Smooth muscle cell (in vitro differentiated cells): ENCODE data around the gene AP1S1. TPM values are rescaled to one million over a fixed set of nuclear protein-coding genes. Genes with fewer than 3 reads are reported as not detected.
A peak's percentile ranks its signal among the peaks of the same experiment; 100 is the strongest.
"Not testable (repeated sequence)": the region's sequence is repeated elsewhere in the genome, so short reads cannot be mapped to it uniquely, and the experiment has no call there.

Experiments
- DNase-seq: peaks from one replicate; lab custom pipeline; 2025; ENCODE audit not compliant: unreplicated experiment; lab: John Stamatoyannopoulos, UW
- H2AFZ ChIP-seq: fragments of 200-600 bp; sonication (generic); 2 replicates; pipeline ENCODE4 v1.6.0; 2016; ENCODE audit warnings: antibody characterized with exemption, low read depth, mild to moderate bottlenecking
- H3F3A ChIP-seq: fragments of 200-600 bp; sonication (generic); 2 replicates; pipeline ENCODE4 v1.6.0; 2017; ENCODE audit warnings: antibody characterized with exemption, low read depth
- H3K27ac ChIP-seq: fragments of 200-600 bp; sonication (generic); 2 replicates; pipeline ENCODE4 v1.5.1; 2016; ENCODE audit warnings: low read depth, mild to moderate bottlenecking
- H3K27me3 ChIP-seq: fragments of 200-600 bp; sonication (generic); 2 replicates; pipeline ENCODE4 v1.6.1; 2016; ENCODE audit warnings: low read depth, mild to moderate bottlenecking
- H3K36me3 ChIP-seq: fragments of 200-600 bp; sonication (generic); 2 replicates; pipeline ENCODE4 v1.5.1; 2016; ENCODE audit warnings: low read depth
- H3K4me1 ChIP-seq: fragments of 200-600 bp; sonication (generic); 2 replicates; pipeline ENCODE4 v1.5.1; 2016; ENCODE audit warnings: low read depth
- H3K4me2 ChIP-seq: fragments of 200-600 bp; sonication (generic); 2 replicates; pipeline ENCODE4 v1.6.0; 2016; ENCODE audit warnings: mild to moderate bottlenecking
- H3K4me3 ChIP-seq: fragments of 200-600 bp; sonication (generic); 2 replicates; pipeline ENCODE4 v1.5.1; 2016; ENCODE audit warnings: mild to moderate bottlenecking
- H3K79me2 ChIP-seq: fragments of 200-600 bp; sonication (generic); 2 replicates; pipeline ENCODE4 v1.6.0; 2016; ENCODE audit warnings: low read depth, mild to moderate bottlenecking
- H3K9ac ChIP-seq: fragments of 200-600 bp; sonication (generic); 2 replicates; pipeline ENCODE4 v1.6.0; 2016; ENCODE audit warnings: low read depth
- H3K9me3 ChIP-seq: fragments of 200-600 bp; sonication (generic); replicated peaks from 2 replicates; pipeline ENCODE4 v1.5.1; 2016; ENCODE audit warnings: low read depth
- H4K20me1 ChIP-seq: fragments of 200-600 bp; sonication (generic); 2 replicates; pipeline ENCODE4 v1.6.0; 2016; ENCODE audit warnings: low read depth
- WGBS: methylation state at CpG from one replicate; pipeline ENCODE4 v1.1.7; 2016; ENCODE audit warnings: low lambda C conversion rate; 5-methylcytosine and 5-hydroxymethylcytosine counted together
- polyA plus RNA-seq: library from polyadenylated mRNA; unstranded; fragments of >200 nt; fragmentation: Nextera tagmentation; extraction: Ambion mirVana; gene quantifications from 2 replicates; pipeline ENCODE4 v1.2.1, GENCODE V29; 2016
- total RNA-seq: library from RNA; depleted of rRNA; stranded (reverse); fragments of >200 nt; gene quantifications from 2 replicates; pipeline ENCODE4 v1.2.3, GENCODE V29; 2014
- TF ChIP-seq, protein P1 (sequence below): fragments of 200-600 bp; sonication (generic); IDR thresholded peaks from 2 replicates; pipeline ENCODE4 v1.5.1; 2017; ENCODE audit warnings: borderline replicate concordance, mild to moderate bottlenecking, antibody characterized with exemption; ENCODE audit not compliant: insufficient read depth, poor library complexity, severe bottlenecking

Gene AP1S1
- total and polyA plus RNA-seq, 2 experiments from 2014 or later: 44.0 to 104 TPM

DNA sequence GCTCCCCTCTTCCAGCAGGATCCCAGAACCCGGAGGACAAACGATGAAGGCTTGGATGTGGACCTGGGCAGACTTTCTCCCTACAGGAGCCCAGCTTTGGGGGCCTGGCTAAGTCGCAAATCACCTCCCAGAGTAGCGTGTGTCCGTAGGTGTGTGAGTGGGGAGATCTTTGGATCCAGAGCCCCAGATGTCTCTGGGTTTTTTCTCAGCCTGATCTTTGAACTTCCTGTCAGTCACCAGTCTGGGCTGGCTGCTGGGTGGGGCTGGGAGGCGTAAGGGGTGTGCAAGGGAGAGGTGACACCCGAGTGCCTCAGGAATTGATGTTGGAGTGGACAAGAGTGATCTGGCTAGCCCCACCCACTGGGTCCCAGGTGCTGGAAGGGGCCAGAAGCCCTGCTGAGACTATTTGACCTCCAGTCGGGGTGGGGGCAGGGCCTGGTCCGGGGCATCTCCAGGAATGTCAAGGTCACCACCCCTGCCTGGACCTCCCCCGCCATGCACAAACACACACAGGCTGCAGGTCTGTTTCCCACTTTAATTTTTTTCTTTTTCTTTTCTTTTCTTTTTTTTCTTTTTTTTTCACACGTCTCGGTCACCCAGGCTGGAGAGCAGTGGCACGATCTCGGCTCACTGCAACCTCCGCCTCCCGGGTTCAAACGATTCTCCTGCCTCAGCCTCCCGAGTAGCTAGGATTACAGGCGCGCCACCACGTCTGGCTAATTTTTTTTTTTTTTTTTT, 46.8 kb downstream of the AP1S1 start, which contains the start of gene MOGAT3:
TSS of gene MOGAT3 (minus strand) at position 175 of the 738 bp plus-strand sequence. CDS start 182 bp downstream, outside the sequence.
- WGBS: 55% methylated on average over 21 of the region's 21 CpGs
- DNase-seq: no peak

DNA sequence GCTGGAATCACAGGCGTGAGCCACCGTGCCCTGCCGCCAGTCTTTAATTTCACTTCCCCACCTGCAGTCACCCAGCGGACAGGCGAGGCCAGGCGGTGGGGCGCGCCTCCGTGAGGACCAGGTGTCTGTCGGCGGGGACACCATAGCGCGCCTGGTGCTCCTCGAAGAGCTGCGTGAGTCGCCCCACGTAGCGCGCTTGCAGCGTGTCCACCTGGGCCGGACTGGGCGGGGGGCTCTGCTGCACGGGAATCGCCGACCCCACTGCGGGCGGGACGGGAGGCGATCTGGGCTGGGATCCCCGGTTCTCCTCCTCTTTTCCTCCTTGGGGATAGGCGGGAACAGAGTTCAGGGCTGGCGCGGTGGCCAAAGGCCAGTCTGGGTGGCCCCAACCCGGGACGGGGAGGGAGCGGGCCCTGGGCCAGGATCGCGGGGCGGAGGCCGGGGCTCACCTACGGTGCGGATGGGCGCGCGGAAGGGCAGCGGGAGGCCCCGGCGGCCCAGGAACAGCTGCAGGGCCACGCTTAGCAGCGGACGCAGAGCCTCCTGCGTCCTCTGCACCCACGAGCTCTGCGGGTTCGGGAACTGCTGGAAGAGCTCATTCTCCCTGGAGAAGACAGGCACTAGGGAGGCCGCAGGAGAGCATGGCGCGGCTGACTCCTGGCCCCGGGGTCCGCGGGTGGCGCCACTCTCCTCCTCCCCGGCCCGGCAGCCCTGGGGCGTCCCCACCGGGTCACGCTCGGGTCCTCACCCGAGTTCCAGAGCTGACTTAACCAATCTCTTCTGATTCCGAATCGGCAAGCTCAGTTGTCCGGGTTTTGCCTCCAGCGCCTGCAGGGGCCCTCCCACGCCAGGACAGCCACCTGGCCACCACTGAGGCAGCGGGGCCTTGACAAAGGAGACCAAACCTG, 47.7 kb downstream of the AP1S1 start:
- TF ChIP-seq, protein P1, sequence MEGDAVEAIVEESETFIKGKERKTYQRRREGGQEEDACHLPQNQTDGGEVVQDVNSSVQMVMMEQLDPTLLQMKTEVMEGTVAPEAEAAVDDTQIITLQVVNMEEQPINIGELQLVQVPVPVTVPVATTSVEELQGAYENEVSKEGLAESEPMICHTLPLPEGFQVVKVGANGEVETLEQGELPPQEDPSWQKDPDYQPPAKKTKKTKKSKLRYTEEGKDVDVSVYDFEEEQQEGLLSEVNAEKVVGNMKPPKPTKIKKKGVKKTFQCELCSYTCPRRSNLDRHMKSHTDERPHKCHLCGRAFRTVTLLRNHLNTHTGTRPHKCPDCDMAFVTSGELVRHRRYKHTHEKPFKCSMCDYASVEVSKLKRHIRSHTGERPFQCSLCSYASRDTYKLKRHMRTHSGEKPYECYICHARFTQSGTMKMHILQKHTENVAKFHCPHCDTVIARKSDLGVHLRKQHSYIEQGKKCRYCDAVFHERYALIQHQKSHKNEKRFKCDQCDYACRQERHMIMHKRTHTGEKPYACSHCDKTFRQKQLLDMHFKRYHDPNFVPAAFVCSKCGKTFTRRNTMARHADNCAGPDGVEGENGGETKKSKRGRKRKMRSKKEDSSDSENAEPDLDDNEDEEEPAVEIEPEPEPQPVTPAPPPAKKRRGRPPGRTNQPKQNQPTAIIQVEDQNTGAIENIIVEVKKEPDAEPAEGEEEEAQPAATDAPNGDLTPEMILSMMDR: no peak
- WGBS: 20% methylated on average over 50 of the region's 75 CpGs
- H2AFZ ChIP-seq: no peak overlapping the region

More for the DNA sequence above, 46.8 kb downstream of the AP1S1 start, which contains the start of gene MOGAT3:
- Histone ChIP-seq H3K36me3 (no peaks in the 10 kb centered on the region), H3K27me3 (peaks cover 43% of the 10 kb centered on the region), H3K4me1 (no peaks in the 10 kb centered on the region), H3K4me3 (peak within 1 kb of the TSS; percentile 21), H3F3A (no peaks in the 10 kb centered on the region), H2AFZ (no peak within 1 kb of the TSS), H3K9me3 (no peaks in the 10 kb centered on the region), H3K27ac (no peak within 1 kb of the TSS), H3K79me2 (no peaks in the 10 kb centered on the region), H3K9ac (no peak within 1 kb of the TSS), H3K4me2 (peak within 1 kb of the TSS; percentile 68), H4K20me1 (no peaks in the 10 kb centered on the region)
- TF ChIP-seq, protein P1: no peak

DNA sequence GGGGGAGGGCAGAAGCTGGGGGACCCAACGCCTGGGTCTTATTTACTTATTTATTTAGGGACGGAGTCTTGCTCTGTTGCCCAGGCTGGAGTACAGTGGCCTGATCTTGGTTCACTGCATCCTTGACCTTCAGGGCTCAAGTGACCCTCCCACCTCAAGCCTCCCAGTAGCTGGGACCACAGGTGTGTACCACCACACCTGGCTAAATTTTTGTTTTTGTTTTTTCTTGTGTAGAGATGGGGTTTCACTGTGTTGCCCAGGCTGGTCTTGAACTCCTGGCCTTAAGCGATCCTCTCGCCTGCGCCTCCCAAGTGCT, 48.3 kb downstream of the AP1S1 start:
- H3K36me3 ChIP-seq: no peaks in the 10 kb centered on the region
- no peak overlapping the region for H3K4me2 ChIP-seq
- peaks cover 43% of the 10 kb centered on the region for H3K27me3 ChIP-seq
- no peaks in the 10 kb centered on the region for H3K4me1 ChIP-seq
- no peaks in the 10 kb centered on the region for H4K20me1 ChIP-seq
- TF ChIP-seq, protein P1: no peak
- H3K4me3 ChIP-seq: no peak overlapping the region
- no peak overlapping the region for H3K9ac ChIP-seq
- H3K9me3 ChIP-seq: no peaks in the 10 kb centered on the region
- no peak for DNase-seq
- no peaks in the 10 kb centered on the region for H3K79me2 ChIP-seq
- no peak overlapping the region for H3K27ac ChIP-seq
- H2AFZ ChIP-seq: no peak overlapping the region
- no peaks in the 10 kb centered on the region for H3F3A ChIP-seq
- 83% methylated on average over 5 of the region's 5 CpGs for WGBS

More for the DNA sequence above, 47.7 kb downstream of the AP1S1 start:
- Histone ChIP-seq H4K20me1 (no peaks in the 10 kb centered on the region), H3K27me3 (peaks cover 43% of the 10 kb centered on the region), H3K4me3 (peak overlapping the region; percentile 21), H3K36me3 (no peaks in the 10 kb centered on the region), H3K9ac (no peak overlapping the region), H3K79me2 (no peaks in the 10 kb centered on the region), H3K9me3 (no peaks in the 10 kb centered on the region), H3K4me1 (no peaks in the 10 kb centered on the region), H3K27ac (no peak overlapping the region), H3K4me2 (peak overlapping the region; percentile 68), H3F3A (no peaks in the 10 kb centered on the region)
- no peak for DNase-seq

DNA sequence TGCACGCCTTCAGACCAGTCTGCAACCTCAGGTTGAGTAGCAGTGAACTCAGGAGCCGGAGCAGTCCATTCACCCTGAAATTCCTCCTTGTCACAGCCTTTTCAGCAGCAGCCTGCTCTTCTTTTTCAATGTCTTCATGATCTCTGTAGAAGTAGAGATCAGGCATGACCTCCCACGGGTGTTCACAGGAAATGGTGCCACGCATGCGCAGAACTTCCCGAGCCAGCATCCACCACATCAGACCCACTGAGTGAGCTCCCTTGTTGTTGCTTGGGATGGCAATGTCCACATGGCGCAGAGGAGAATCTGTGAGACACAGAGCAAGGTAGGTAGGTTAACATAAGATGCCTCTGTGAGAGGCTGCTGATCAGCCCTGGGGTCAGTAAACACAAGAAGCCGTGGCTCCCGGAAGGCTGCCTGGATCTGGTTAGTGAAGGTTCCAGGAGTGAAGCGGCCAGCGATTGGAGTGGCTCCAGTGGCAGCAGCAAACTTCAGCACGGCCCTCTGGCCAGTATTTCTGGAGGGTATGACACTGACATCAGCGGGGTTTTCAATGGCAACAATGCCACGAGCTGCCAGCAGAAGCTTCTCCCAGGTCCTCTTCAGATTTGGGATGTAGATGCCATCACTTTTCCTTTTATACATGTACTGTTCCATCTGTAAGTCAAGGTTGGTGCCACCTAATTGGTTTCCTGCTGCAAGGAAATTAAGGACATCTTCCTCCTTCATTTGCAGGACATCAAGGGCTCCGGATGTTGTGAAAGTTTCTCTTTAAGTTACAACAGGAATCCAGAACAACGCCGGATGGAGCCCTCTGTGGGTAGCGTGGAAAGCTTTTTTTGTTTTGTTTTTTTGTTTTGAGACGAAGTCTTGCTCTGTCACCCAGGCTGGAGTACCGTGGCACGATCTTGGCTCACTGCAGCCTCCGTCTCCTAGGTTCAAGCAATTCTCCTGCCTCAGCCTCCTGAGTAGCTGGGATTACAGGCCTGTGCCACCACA, 49.8 kb downstream of the AP1S1 start:
- not testable (repeated sequence) for H3K4me1 ChIP-seq, H4K20me1 ChIP-seq

More for the DNA sequence above, 49.8 kb downstream of the AP1S1 start:
- H2AFZ ChIP-seq, H3K27ac ChIP-seq, H3K9me3 ChIP-seq, H3K4me2 ChIP-seq, H3K4me3 ChIP-seq, H3K79me2 ChIP-seq, H3K9ac ChIP-seq, H3K36me3 ChIP-seq, H3F3A ChIP-seq, DNase-seq: not testable (repeated sequence)
- WGBS: 80% methylated on average over 22 of the region's 22 CpGs
- peaks cover 43% of the 10 kb centered on the region for H3K27me3 ChIP-seq
